Caco-2 (cell line): ENCODE measurements around the gene OR51B6. TPM values are rescaled to one million over a fixed set of nuclear protein-coding genes. Genes with fewer than 3 reads are reported as not detected.
"Not testable (repeated sequence)": the region's sequence is repeated elsewhere in the genome, so short reads cannot be mapped to it uniquely, and the experiment has no call there.

Source experiments
- BruUV-seq: library from RNA; stranded (reverse); fragments of 400-500 nt; replicated peaks from 2 replicates; lab custom pipeline; 2021; lab: Mats Ljungman, UMichigan
- CTCF ChIA-PET: fragments of 300-600 bp; sonication (Branson Sonifier 250); formaldehyde crosslinking; loops from one replicate; lab custom pipeline; 2022; ENCODE audit warnings: antibody characterized with exemption; lab: Charles Lee
- POLR2A ChIA-PET: fragments of 300-600 bp; sonication (Branson Sonifier 250); formaldehyde crosslinking; loops from one replicate; lab custom pipeline; 2022; ENCODE audit warnings: antibody characterized with exemption; lab: Charles Lee
- DNase-seq, 2 experiments: peaks; one replicate each; pipeline versions ENCODE4 v3.0.0 to v3.0.0-alpha.2; 2020 to 2022
- H3K27me3 ChIP-seq: replicated peaks from 2 replicates; pipeline ENCODE4 v1.6.0; 2011; ENCODE audit warnings: low read length; ENCODE audit not compliant: control insufficient read depth, insufficient read depth
- H3K36me3 ChIP-seq: 2 replicates; pipeline ENCODE4 v1.5.1; 2011; ENCODE audit warnings: low read length; ENCODE audit not compliant: control insufficient read depth, insufficient read depth
- H3K4me1 ChIP-seq: fragments of 250-450 bp; sonication (Bioruptor Pico); 2 replicates; pipeline ENCODE4 v1.5.1; 2020; ENCODE audit warnings: mild to moderate bottlenecking
- H3K4me3 ChIP-seq: 2 replicates; pipeline ENCODE4 v1.5.1; 2011; ENCODE audit warnings: low read depth, mild to moderate bottlenecking, control low read depth, low read length
- H3K9me3 ChIP-seq: fragments of 250-450 bp; sonication (Bioruptor Pico); 2 replicates; pipeline ENCODE4 v1.5.1; 2020; ENCODE audit warnings: mild to moderate bottlenecking, moderate library complexity
- H3K27ac Mint-ChIP-seq: one replicate; pipeline ENCODE4 v1.8.0; 2022; ENCODE audit warnings: mixed read lengths; ENCODE audit not compliant: unreplicated experiment
- H3K27me3 Mint-ChIP-seq: one replicate; pipeline ENCODE4 v1.8.0; 2022; ENCODE audit warnings: mixed read lengths; ENCODE audit not compliant: insufficient read depth, unreplicated experiment
- H3K36me3 Mint-ChIP-seq: one replicate; pipeline ENCODE4 v1.8.0; 2022; ENCODE audit warnings: mild to moderate bottlenecking, mixed read lengths; ENCODE audit not compliant: insufficient read depth, unreplicated experiment
- H3K4me1 Mint-ChIP-seq: one replicate; pipeline ENCODE4 v1.8.0; 2022; ENCODE audit warnings: low read depth, mixed read lengths; ENCODE audit not compliant: unreplicated experiment
- H3K4me3 Mint-ChIP-seq: one replicate; pipeline ENCODE4 v1.8.0; 2022; ENCODE audit warnings: mild to moderate bottlenecking, moderate library complexity, mixed read lengths; ENCODE audit not compliant: unreplicated experiment
- H3K9me3 Mint-ChIP-seq: one replicate; pipeline ENCODE4 v1.8.0; 2022; ENCODE audit warnings: mixed read lengths; ENCODE audit not compliant: unreplicated experiment
- intact Hi-C: fragments of 100-400 bp; cut with micrococcal nuclease; formaldehyde crosslinking; loops from one replicate; pipeline ENCODE4 v1.10.0; 2022; ENCODE audit not compliant: unreplicated experiment
- total RNA-seq: library from RNA; stranded (reverse); gene quantifications from 2 replicates; pipeline ENCODE4 v1.2.3, GENCODE V29; 2022
- TF ChIP-seq, protein P1 (sequence below), 2 experiments: fragments of 200-600 bp in 1 of 2; IDR thresholded peaks; 1 replicate in 1 of 2; 2 replicates in 1 of 2; pipeline versions ENCODE4 v1.5.1 to v1.8.0; 2011 to 2022; ENCODE audit warnings: antibody characterized with exemption in 1 of 2, control low read depth in 1 of 2, inconsistent platforms in 1 of 2, low read depth in 1 of 2, low read length in 1 of 2, mild to moderate bottlenecking in 1 of 2, moderate library complexity in 1 of 2; ENCODE audit not compliant: insufficient read depth in 1 of 2, severe bottlenecking in 1 of 2, unreplicated experiment in 1 of 2

Gene OR51B6
- total RNA-seq, 1 experiment from 2014 or later, result not detected

DNA sequence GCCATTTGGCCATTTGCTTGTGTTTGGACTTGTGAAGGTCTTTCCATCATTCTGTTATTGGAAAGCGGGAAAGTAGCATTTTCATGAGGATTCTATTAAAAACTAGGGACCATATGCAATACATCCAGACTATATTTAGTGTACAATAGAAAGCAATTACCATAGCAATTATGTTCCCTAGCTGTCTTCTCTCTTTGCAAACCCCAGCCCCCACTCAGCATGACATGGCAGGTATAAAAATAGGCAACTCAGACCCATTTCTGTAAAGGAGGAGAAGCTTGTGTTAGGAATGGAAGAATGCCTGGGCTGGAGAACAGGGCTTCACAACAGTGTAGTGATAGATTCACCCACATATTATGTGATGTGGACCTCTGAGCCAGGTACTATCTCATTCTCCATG lies 12.4 kb downstream of the OR51B6 start:
- intact Hi-C loops, result no loop called here
- Histone ChIP-seq H3K4me1 (no peaks in the 10 kb centered on the region), H3K27me3 (no peaks in the 10 kb centered on the region), H3K4me3 (no peak overlapping the region), H3K36me3 (no peaks in the 10 kb centered on the region), H3K9me3 (no peaks in the 10 kb centered on the region)
- Mint-ChIP-seq H3K9me3 (no peaks in the 10 kb centered on the region), H3K27me3 (peaks cover 10% of the 10 kb centered on the region), H3K4me1 (no peaks in the 10 kb centered on the region), H3K36me3 (no peaks in the 10 kb centered on the region), H3K4me3 (no peak overlapping the region), H3K27ac (no peak overlapping the region)
- no TSS peak for BruUV-seq
- ChIA-PET POLR2A (no interaction called here), CTCF (no interaction called here)
- TF ChIP-seq, protein P1, sequence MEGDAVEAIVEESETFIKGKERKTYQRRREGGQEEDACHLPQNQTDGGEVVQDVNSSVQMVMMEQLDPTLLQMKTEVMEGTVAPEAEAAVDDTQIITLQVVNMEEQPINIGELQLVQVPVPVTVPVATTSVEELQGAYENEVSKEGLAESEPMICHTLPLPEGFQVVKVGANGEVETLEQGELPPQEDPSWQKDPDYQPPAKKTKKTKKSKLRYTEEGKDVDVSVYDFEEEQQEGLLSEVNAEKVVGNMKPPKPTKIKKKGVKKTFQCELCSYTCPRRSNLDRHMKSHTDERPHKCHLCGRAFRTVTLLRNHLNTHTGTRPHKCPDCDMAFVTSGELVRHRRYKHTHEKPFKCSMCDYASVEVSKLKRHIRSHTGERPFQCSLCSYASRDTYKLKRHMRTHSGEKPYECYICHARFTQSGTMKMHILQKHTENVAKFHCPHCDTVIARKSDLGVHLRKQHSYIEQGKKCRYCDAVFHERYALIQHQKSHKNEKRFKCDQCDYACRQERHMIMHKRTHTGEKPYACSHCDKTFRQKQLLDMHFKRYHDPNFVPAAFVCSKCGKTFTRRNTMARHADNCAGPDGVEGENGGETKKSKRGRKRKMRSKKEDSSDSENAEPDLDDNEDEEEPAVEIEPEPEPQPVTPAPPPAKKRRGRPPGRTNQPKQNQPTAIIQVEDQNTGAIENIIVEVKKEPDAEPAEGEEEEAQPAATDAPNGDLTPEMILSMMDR (IDR thresholded peaks at IDR 0.05; ENCODE audit: insufficient read depth in 1 of 2, low read depth in 1 of 2, low read length in 1 of 2, severe bottlenecking in 1 of 2, unreplicated experiment in 1 of 2), result no peak
- DNase-seq, result no peak

DNA sequence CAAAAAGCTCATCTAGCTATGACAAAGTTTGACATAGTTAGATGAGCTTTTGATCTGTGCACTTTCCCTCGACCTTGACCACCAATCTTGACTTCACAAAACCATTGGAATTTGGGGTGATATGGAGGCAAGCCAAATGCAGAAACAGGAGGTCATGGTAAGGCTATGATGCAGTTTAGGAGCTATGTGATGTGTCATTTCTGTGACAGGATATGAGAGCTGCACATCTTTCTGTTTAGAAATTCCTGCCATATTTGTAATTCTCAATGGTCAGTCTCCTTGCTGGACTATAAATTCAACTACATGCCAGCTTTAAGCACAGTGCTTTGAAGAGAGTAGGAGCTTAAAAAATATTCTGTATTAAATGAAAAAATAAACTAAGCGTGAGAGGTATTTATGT lies 12.9 kb downstream of the OR51B6 start:
- H3K36me3 ChIP-seq, result no peaks in the 10 kb centered on the region

DNA sequence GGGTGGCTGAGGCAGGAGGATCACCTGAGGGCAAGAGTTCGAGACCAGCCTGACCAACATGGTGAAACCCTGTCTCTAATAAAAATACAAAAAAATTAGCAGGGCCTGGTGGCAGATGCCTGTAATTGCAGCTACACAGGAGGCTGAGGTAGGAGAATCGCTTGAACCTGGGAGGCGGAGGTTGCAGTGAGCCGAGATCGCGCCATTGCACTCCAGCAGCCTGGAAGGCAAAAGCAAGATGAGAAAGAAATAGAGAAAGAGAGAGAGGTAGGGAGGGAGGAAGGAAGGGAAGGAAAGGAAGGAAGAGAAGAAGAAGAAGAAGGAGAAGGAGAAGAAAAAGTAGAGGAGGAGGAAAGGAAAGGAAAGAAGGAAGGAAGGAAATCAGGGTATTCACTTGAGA lies 15.1 kb downstream of the OR51B6 start:
- H3K9me3 Mint-ChIP-seq, H3K27me3 ChIP-seq, intact Hi-C loops, H3K4me1 Mint-ChIP-seq, CTCF ChIA-PET, DNase-seq, H3K36me3 Mint-ChIP-seq, H3K4me3 ChIP-seq, H3K36me3 ChIP-seq, H3K4me1 ChIP-seq, H3K27ac Mint-ChIP-seq, BruUV-seq, H3K9me3 ChIP-seq, POLR2A ChIA-PET, H3K4me3 Mint-ChIP-seq: not testable (repeated sequence)
- H3K27me3 Mint-ChIP-seq, result peaks cover 10% of the 10 kb centered on the region

More for the DNA sequence above, 12.9 kb downstream of the OR51B6 start:
- peaks cover 10% of the 10 kb centered on the region for H3K27me3 Mint-ChIP-seq
- no peaks in the 10 kb centered on the region for H3K4me1 Mint-ChIP-seq
- no peak for DNase-seq
- POLR2A ChIA-PET, result no interaction called here
- no peak overlapping the region for H3K27ac Mint-ChIP-seq
- no peaks in the 10 kb centered on the region for H3K9me3 Mint-ChIP-seq
- intact Hi-C loops, result no loop called here
- no peaks in the 10 kb centered on the region for H3K36me3 Mint-ChIP-seq
- Histone ChIP-seq H3K4me1 (no peaks in the 10 kb centered on the region), H3K27me3 (no peaks in the 10 kb centered on the region), H3K4me3 (no peak overlapping the region), H3K9me3 (no peaks in the 10 kb centered on the region)
- no TSS peak for BruUV-seq
- CTCF ChIA-PET, result no interaction called here
- no peak overlapping the region for H3K4me3 Mint-ChIP-seq
- TF ChIP-seq, protein P1 (IDR thresholded peaks at IDR 0.05; ENCODE audit: insufficient read depth in 1 of 2, low read depth in 1 of 2, low read length in 1 of 2, severe bottlenecking in 1 of 2, unreplicated experiment in 1 of 2), result no peak

DNA sequence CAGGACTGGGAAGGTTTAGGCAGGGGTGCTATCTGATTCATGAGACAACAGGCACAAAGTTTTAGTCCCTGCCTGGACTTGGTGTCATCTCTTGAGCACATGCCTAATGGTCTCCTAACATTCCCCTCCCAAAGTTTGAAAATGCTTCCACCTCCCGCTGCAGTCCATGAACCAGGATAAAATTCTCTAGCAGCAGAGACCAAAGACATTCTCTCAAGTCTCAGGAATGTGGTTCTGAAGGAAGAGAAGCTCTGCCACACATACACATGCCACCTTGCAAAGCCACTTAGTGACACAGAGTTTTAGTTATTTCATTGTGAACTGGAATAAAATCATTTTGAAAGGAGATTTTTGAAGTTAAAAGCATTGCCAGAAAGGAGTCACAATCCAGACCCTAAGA lies 15.5 kb downstream of the OR51B6 start:
- no peaks in the 10 kb centered on the region for H3K36me3 Mint-ChIP-seq
- intact Hi-C loops, result no loop called here
- DNase-seq, result no peak
- Histone ChIP-seq H3K27me3 (no peaks in the 10 kb centered on the region), H3K4me3 (no peak overlapping the region), H3K9me3 (no peaks in the 10 kb centered on the region), H3K36me3 (no peaks in the 10 kb centered on the region), H3K4me1 (no peaks in the 10 kb centered on the region)
- H3K9me3 Mint-ChIP-seq, result no peaks in the 10 kb centered on the region
- ChIA-PET POLR2A (no interaction called here), CTCF (no interaction called here)
- no peak overlapping the region for H3K27ac Mint-ChIP-seq
- peaks cover 10% of the 10 kb centered on the region for H3K27me3 Mint-ChIP-seq
- H3K4me1 Mint-ChIP-seq, result no peaks in the 10 kb centered on the region
- TF ChIP-seq, protein P1 (IDR thresholded peaks at IDR 0.05; ENCODE audit: insufficient read depth in 1 of 2, low read depth in 1 of 2, low read length in 1 of 2, severe bottlenecking in 1 of 2, unreplicated experiment in 1 of 2), result no peak
- no peak overlapping the region for H3K4me3 Mint-ChIP-seq
- no TSS peak for BruUV-seq
